H1 (cell line): ENCODE measurements around the gene SRSF8. TPM values are rescaled to one million over a fixed set of nuclear protein-coding genes. Genes with fewer than 3 reads are reported as not detected.

Source experiments
- CTCF ChIA-PET: fragments of 300-600 bp; sonication (Branson Sonifier 250); formaldehyde crosslinking; loops from one replicate; lab custom pipeline; 2021; ENCODE audit not compliant: partially characterized antibody; lab: Charles Lee
- POLR2A ChIA-PET: fragments of 300-600 bp; sonication (Branson Sonifier 250); formaldehyde crosslinking; loops from one replicate; lab custom pipeline; 2021; ENCODE audit warnings: inconsistent platforms; ENCODE audit not compliant: partially characterized antibody; lab: Charles Lee
- DNase-seq, 2 experiments: peaks; one replicate each; pipeline versions ENCODE4 v3.0.0 to v3.0.0-alpha.2; 2010 to 2022; ENCODE audit warnings: low spot score in 2 of 2, low read depth in 1 of 2, mixed read lengths in 1 of 2
- FAIRE-seq: peaks from 2 replicates; lab custom pipeline; 2011; peaks lifted over from hg19 to GRCh38; lab: Jason Lieb, UNC
- H2AFZ ChIP-seq: 2 replicates; pipeline ENCODE4 v1.8.1; 2012; ENCODE audit warnings: low read length, inconsistent platforms
- H2AK5ac ChIP-seq: 2 replicates; pipeline ENCODE4 v1.6.1; 2013; ENCODE audit warnings: low read depth, low read length
- H2BK120ac ChIP-seq: replicated peaks from 2 replicates; pipeline ENCODE3; 2013; ENCODE audit warnings: low read depth, low read length, inconsistent platforms
- H2BK12ac ChIP-seq: 2 replicates; pipeline ENCODE4 v1.6.1; 2013; ENCODE audit warnings: low read depth, low read length
- H2BK15ac ChIP-seq: 2 replicates; pipeline ENCODE4 v1.6.1; 2013; ENCODE audit warnings: low read length
- H2BK20ac ChIP-seq: 2 replicates; pipeline ENCODE4 v1.6.1; 2013; ENCODE audit warnings: low read length
- H2BK5ac ChIP-seq: 2 replicates; pipeline ENCODE4 v1.6.1; 2013; ENCODE audit warnings: low read depth, low read length
- H3K14ac ChIP-seq: 2 replicates; pipeline ENCODE4 v1.6.1; 2013; ENCODE audit warnings: inconsistent platforms; ENCODE audit not compliant: insufficient read length
- H3K18ac ChIP-seq: 2 replicates; pipeline ENCODE4 v1.6.1; 2013; ENCODE audit warnings: low read length; ENCODE audit errors: extremely low read depth
- H3K23ac ChIP-seq: 2 replicates; pipeline ENCODE4 v1.6.1; 2013; ENCODE audit warnings: inconsistent platforms; ENCODE audit not compliant: insufficient read length
- H3K23me2 ChIP-seq: 2 replicates; pipeline ENCODE4 v1.6.1; 2013; ENCODE audit warnings: low read depth, low read length
- H3K27ac ChIP-seq: 2 replicates; pipeline ENCODE4 v1.6.1; 2011; ENCODE audit warnings: low read depth, low read length, inconsistent platforms
- H3K27me3 ChIP-seq, 4 experiments: replicated peaks in 1 of 4; 1 replicate in 1 of 4; 2 replicates in 3 of 4; pipeline versions ENCODE4 v1.6.1 to v1.8.1; 2011 to 2013; ENCODE audit warnings: low read length in 3 of 4, mild to moderate bottlenecking in 3 of 4, inconsistent platforms in 2 of 4, mixed read lengths in 2 of 4, moderate library complexity in 1 of 4; ENCODE audit not compliant: control insufficient read depth in 3 of 4, insufficient read depth in 3 of 4; ENCODE audit errors: extremely low read depth in 1 of 4
- H3K36me3 ChIP-seq, 4 experiments: 2 replicates each; pipeline versions ENCODE4 v1.6.1 to v1.8.1; 2011 to 2013; ENCODE audit warnings: mild to moderate bottlenecking in 4 of 4, low read length in 3 of 4, moderate library complexity in 2 of 4, control low read depth in 1 of 4, inconsistent platforms in 1 of 4; ENCODE audit not compliant: insufficient read depth in 4 of 4, control insufficient read depth in 2 of 4
- H3K4ac ChIP-seq: replicated peaks from 2 replicates; pipeline ENCODE3; 2013; ENCODE audit warnings: low read length, low read depth, mixed read lengths, inconsistent platforms; ENCODE audit not compliant: insufficient read length
- H3K4me1 ChIP-seq, 4 experiments: replicated peaks in 1 of 4; 1 replicate in 1 of 4; 2 replicates in 3 of 4; pipeline versions ENCODE4 v1.6.1 to v1.8.1; 2011 to 2013; ENCODE audit warnings: low read length in 3 of 4, inconsistent platforms in 2 of 4, mixed read lengths in 1 of 4; ENCODE audit not compliant: insufficient read depth in 4 of 4, control insufficient read depth in 3 of 4
- H3K4me2 ChIP-seq, 2 experiments: 2 replicates each; pipeline versions ENCODE4 v1.6.1 to v1.8.1; 2011 to 2013; ENCODE audit warnings: low read depth in 2 of 2, low read length in 2 of 2, control low read depth in 1 of 2, inconsistent platforms in 1 of 2, mild to moderate bottlenecking in 1 of 2; ENCODE audit not compliant: insufficient read depth in 1 of 2
- H3K4me3 ChIP-seq, 4 experiments: fragments of 200-600, 300-600 bp in 1 of 4; sonication (generic), shearing (Covaris generic), sonication (Bioruptor Twin) in 1 of 4; 2 replicates each; pipeline versions ENCODE4 v1.5.1 to v1.8.1; 2011 to 2016; ENCODE audit warnings: low read length in 4 of 4, low read depth in 3 of 4, control low read depth in 2 of 4, inconsistent platforms in 2 of 4, mild to moderate bottlenecking in 2 of 4, mixed read lengths in 1 of 4, moderate library complexity in 1 of 4; ENCODE audit not compliant: insufficient read depth in 2 of 4; ENCODE audit errors: extremely low read depth in 1 of 4
- H3K56ac ChIP-seq: replicated peaks from 2 replicates; pipeline ENCODE3; 2013; ENCODE audit warnings: low read depth, mild to moderate bottlenecking, mixed read lengths, low read length, inconsistent platforms; ENCODE audit not compliant: insufficient read length
- H3K79me1 ChIP-seq: 2 replicates; pipeline ENCODE4 v1.6.1; 2013; ENCODE audit warnings: low read depth, low read length, control low read depth
- H3K79me2 ChIP-seq, 2 experiments: 2 replicates each; pipeline versions ENCODE4 v1.6.1 to v1.8.1; 2012 to 2013; ENCODE audit warnings: low read length in 2 of 2, mild to moderate bottlenecking in 2 of 2, inconsistent platforms in 1 of 2; ENCODE audit not compliant: insufficient read depth in 2 of 2, control insufficient read depth in 1 of 2
- H3K9ac ChIP-seq, 4 experiments: replicated peaks in 1 of 4; 1 replicate in 1 of 4; 2 replicates in 3 of 4; pipeline versions ENCODE4 v1.6.1 to v1.8.1; 2011 to 2013; ENCODE audit warnings: low read depth in 3 of 4, low read length in 3 of 4, control low read depth in 2 of 4, mild to moderate bottlenecking in 2 of 4, moderate library complexity in 2 of 4, inconsistent platforms in 1 of 4; ENCODE audit errors: extremely low read depth in 1 of 4
- H3K9me3 ChIP-seq, 2 experiments: 2 replicates each; pipeline versions ENCODE4 v1.6.1 to v1.8.1; 2012 to 2013; ENCODE audit warnings: mild to moderate bottlenecking in 2 of 2, moderate library complexity in 2 of 2, control low read depth in 1 of 2, inconsistent platforms in 1 of 2, low read depth in 1 of 2, low read length in 1 of 2, mixed read lengths in 1 of 2; ENCODE audit not compliant: insufficient read depth in 2 of 2
- H4K20me1 ChIP-seq, 2 experiments: replicated peaks in 1 of 2; 2 replicates each; pipeline versions ENCODE3 to v1.8.1; 2011 to 2013; ENCODE audit warnings: inconsistent platforms in 2 of 2, low read length in 2 of 2, mild to moderate bottlenecking in 1 of 2; ENCODE audit not compliant: insufficient read depth in 2 of 2, control insufficient read depth in 1 of 2
- H4K5ac ChIP-seq: 2 replicates; pipeline ENCODE4 v1.6.1; 2013; ENCODE audit warnings: low read length, low read depth, mixed read lengths, inconsistent platforms; ENCODE audit not compliant: insufficient read length
- H4K8ac ChIP-seq: 2 replicates; pipeline ENCODE4 v1.8.0; 2013; ENCODE audit warnings: mild to moderate bottlenecking, moderate library complexity, low read length, inconsistent platforms; ENCODE audit not compliant: insufficient read depth; ENCODE audit errors: extremely low read depth
- H4K91ac ChIP-seq: replicated peaks from 2 replicates; pipeline ENCODE3; 2013; ENCODE audit warnings: low read length, mixed read lengths, inconsistent platforms; ENCODE audit not compliant: insufficient read length
- BCL11A ChIP-seq, 2 experiments: IDR thresholded peaks; one replicate each; pipeline ENCODE4 v1.6.1; 2011; ENCODE audit warnings: low read depth in 2 of 2, low read length in 2 of 2, mild to moderate bottlenecking in 2 of 2
- EP300 ChIP-seq, 2 experiments: IDR thresholded peaks; 1 replicate in 1 of 2; 2 replicates in 1 of 2; pipeline ENCODE4 v1.6.1; 2011 to 2012; ENCODE audit warnings: low read depth in 2 of 2, low read length in 2 of 2, mild to moderate bottlenecking in 2 of 2, borderline replicate concordance in 1 of 2, inconsistent platforms in 1 of 2, moderate library complexity in 1 of 2
- FOSL1 ChIP-seq: IDR thresholded peaks from 2 replicates; pipeline ENCODE4 v1.6.1; 2011; ENCODE audit warnings: mild to moderate bottlenecking, low read depth, low read length, moderate library complexity; ENCODE audit not compliant: insufficient read depth
- KDM4A ChIP-seq: IDR thresholded peaks from one replicate; pipeline ENCODE4 v1.7.1; 2012; ENCODE audit warnings: low read depth, mild to moderate bottlenecking, moderate library complexity, low read length, inconsistent platforms; ENCODE audit not compliant: severe bottlenecking
- NRF1 ChIP-seq: IDR thresholded peaks from 2 replicates; pipeline ENCODE4 v1.6.1; 2011; ENCODE audit warnings: mild to moderate bottlenecking, low read depth, low read length, improper control_type of control experiment
- SIRT6 ChIP-seq: IDR thresholded peaks from one replicate; pipeline ENCODE4 v1.7.1; 2012; ENCODE audit warnings: low read length, inconsistent platforms
- TAF7 ChIP-seq: optimal IDR thresholded peaks from 2 replicates; pipeline ENCODE3; 2011; ENCODE audit warnings: low read depth, mild to moderate bottlenecking, inconsistent platforms, low read length, moderate library complexity, borderline replicate concordance
- ZNF274 ChIP-seq: IDR thresholded peaks from 2 replicates; pipeline ENCODE4 v1.7.0; 2012; ENCODE audit warnings: low read length, borderline replicate concordance; ENCODE audit errors: extremely low read depth
- WGBS, 2 experiments: shearing (Covaris generic) in 1 of 2; methylation state at CpG; one replicate each; pipeline versions ENCODE4 v1.1.6 to v1.1.7; 2013 to 2015; ENCODE audit warnings: low lambda C conversion rate in 2 of 2, mixed read lengths in 2 of 2, inconsistent platforms in 1 of 2, low coverage in 1 of 2, missing lambda C conversion rate in 1 of 2; ENCODE audit not compliant: insufficient replicate concordance in 2 of 2, insufficient coverage in 1 of 2, insufficient read length in 1 of 2; ENCODE audit errors: extremely low coverage in 1 of 2, missing lambda C conversion rate in 1 of 2; 5-methylcytosine and 5-hydroxymethylcytosine counted together
- polyA plus RNA-seq, 7 experiments: library from polyadenylated mRNA; depleted of rRNA in 3 of 7; stranded (reverse) in 5 of 7; unstranded in 2 of 7; fragments of >200 nt in 5 of 7; fragments of 200-250 nt in 2 of 7; gene quantifications; 1 replicate in 5 of 7; 2 replicates in 1 of 7; 4 replicates in 1 of 7; pipeline versions ENCODE4 v1.2.1 to v1.2.3, GENCODE V29; 2011 to 2013; ENCODE audit warnings: missing spikeins in 2 of 7, mixed read lengths in 2 of 7
- total RNA-seq: library from RNA; stranded (reverse); fragmentation: NEBNext Ultra II Directional; extraction: Animal tissue kit (Norgen Biotek cat#: 25700); gene quantifications from 2 replicates; pipeline ENCODE4 v1.2.1, GENCODE V29; 2021
- TF ChIP-seq, protein P1 (sequence below): IDR thresholded peaks from 2 replicates; pipeline ENCODE4 v1.6.1; 2011; ENCODE audit warnings: low read depth, mild to moderate bottlenecking, low read length; ENCODE audit not compliant: insufficient read depth

The SRSF8 gene
- total and polyA plus RNA-seq, 2 of the 8 experiments (the other 6 are each of a cell fraction or from before 2014, with no cell fraction given) = 13.2 to 18.5 TPM

DNA sequence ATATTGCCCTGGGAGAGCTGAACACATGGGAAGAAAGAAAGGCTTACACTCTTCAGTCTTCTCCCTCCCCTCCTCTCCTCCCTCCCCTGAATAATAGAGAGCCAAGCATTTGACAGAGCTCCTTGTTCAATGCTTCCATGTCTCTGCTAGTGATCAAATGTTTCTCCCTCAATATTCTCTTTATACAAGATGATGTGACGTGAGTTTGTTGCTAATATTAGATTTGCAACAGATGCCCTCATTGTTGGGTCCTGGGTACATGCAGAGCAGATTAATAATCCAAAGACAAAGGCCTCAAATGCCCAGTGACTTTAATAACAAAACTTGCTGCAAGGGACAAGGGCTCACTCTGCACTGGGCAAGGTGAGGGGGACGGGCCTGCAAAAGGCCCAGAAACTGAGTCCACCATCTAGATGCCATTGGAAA is 15.9 kb downstream of the SRSF8 start:
- POLR2A ChIA-PET = interaction anchor here (1.0 to 3.9 kb wide), 3 partner anchors 9 to 15 kb away, joined by 3 to 19 read pairs (median 5); partner anchors contain the start of gene SRSF8
- Histone ChIP-seq H3K27me3 (no peaks in the 10 kb centered on the region), H2BK120ac (no peak overlapping the region), H2BK20ac (no peak overlapping the region), H2BK5ac (no peak overlapping the region), H4K5ac (no peak overlapping the region), H3K4ac (no peak overlapping the region), H3K9ac (no peak overlapping the region), H3K23me2 (no peaks in the 10 kb centered on the region), H3K79me2 (no peaks in the 10 kb centered on the region), H2BK12ac (no peak overlapping the region), H4K91ac (no peak overlapping the region), H4K20me1 (no peaks in the 10 kb centered on the region), H3K9me3 (no peaks in the 10 kb centered on the region), H3K36me3 (no peaks in the 10 kb centered on the region), H2AFZ (no peak overlapping the region), H3K27ac (no peak overlapping the region), H3K56ac (no peak overlapping the region), H3K23ac (no peak overlapping the region), H3K79me1 (no peaks in the 10 kb centered on the region), H4K8ac (no peak overlapping the region), H3K18ac (no peak overlapping the region), H3K4me1 (peaks cover 0 to 2% (median 0%) of the 10 kb centered on the region in 4 experiments; a peak in 1 of 7 replicates), H2BK15ac (no peak overlapping the region), H3K4me3 (no peak overlapping the region), H3K14ac (no peak overlapping the region), H3K4me2 (no peak overlapping the region), H2AK5ac (no peak overlapping the region)
- DNase-seq (no peak), FAIRE-seq (no peak)
- 91% methylated on average over 2 of the region's 2 CpGs; no CpG with 5 or more reads in 1 of the 2 experiments for WGBS, 2 experiments
- CTCF ChIA-PET = interaction anchor here (1.3 to 9.4 kb wide), 3 partner anchors 10 to 34 kb away, joined by 3 to 84 read pairs (median 40); partner anchors contain the start of genes ENDOD1, KDM4F and SRSF8
- no peak for TF ChIP-seq SIRT6
- TF ChIP-seq, protein P1, sequence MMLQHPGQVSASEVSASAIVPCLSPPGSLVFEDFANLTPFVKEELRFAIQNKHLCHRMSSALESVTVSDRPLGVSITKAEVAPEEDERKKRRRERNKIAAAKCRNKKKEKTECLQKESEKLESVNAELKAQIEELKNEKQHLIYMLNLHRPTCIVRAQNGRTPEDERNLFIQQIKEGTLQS = no peak
- TF ChIP-seq KDM4A = no peak
- no peak for TF ChIP-seq BCL11A (IDR thresholded peaks at IDR 0.05; ENCODE audit: low read depth in 2 of 2, low read length in 2 of 2)
- TF ChIP-seq TAF7 = no peak
- TF ChIP-seq ZNF274 = no peak
- no peak for TF ChIP-seq EP300 (IDR thresholded peaks at IDR 0.05; ENCODE audit: borderline replicate concordance in 1 of 2, low read depth in 2 of 2, low read length in 2 of 2)
- TF ChIP-seq NRF1 = no peak
- TF ChIP-seq FOSL1 = no peak
- TF ChIP-seq, all 59 proteins: peak for 0
